OCI-M1 (cell line): ENCODE measurements around the gene TBC1D23.
"Not testable (repeated sequence)": the region's sequence is repeated elsewhere in the genome, so short reads cannot be mapped to it uniquely, and the experiment has no call there.

Source experiments
- DNase-seq: peaks from one replicate; lab custom pipeline; 2025; lab: John Stamatoyannopoulos, UW

Gene TBC1D23

DNA sequence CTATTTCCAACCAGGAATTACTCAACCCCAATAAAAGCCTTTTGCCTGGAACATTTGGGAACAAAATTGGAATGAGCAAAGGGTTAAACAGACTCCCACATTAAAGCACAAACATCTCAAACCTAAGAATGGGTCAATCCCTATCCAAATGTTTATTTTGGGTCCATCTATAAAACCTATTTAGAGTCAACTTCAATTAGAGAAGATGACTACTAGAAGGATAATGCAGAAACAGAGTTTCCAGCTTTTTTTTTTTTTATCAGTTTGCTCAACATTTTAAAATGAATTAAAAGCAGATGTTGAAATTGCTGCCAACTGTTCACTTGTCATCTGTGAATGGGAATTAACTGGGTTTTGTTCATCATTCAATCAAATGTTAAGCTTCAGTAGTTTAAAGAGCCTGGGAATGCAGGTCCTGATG, 4.1 kb upstream of the TBC1D23 start:
- no peak for DNase-seq

DNA sequence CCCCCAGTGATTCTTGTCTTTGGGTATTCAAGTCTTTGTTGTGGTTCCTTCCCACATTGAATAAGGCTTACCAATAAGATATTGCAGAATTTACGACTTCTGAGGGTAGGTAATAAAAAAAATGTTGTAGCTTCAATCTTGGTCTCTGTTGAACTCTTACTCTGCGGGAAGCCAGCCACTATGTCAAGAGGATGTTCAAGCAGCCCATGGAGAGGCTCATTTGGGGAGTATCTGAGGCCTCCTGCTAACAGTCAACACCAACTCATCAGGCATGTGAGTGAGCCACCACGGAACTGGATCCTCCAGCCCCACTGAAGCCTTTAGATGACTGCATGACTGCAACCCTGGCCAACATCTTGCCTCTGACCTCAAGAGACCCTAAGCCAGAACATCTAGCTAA, 3.2 kb upstream of the TBC1D23 start:
- DNase-seq = no peak

DNA sequence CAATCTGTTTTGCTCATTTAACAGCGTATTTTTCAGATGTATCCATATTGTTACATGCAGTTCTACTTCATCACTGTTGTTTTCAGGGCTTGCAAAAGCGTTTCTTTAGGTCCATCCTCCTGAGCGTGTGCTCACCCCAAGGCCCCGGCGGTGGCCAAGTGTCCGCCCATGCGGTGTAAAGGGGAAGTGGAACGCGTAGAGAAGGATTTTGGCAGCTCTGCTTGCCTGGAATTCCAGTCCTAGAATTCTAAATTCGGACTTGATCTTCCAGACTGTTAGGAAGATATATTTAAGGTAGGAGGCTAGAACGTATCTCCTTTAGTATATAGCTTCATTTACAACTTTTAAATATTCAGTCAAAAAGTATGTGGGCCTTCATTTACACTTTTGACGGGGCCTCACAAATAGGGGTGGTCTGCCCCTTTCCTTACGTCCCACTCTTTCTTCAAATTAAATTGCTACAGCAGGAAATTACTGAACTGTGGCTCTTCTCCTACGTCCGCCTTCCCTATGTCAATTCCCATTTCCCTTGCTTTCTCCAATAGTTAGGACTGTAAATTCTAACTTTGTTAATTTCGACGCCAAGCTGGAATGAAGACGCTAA, 609 bp upstream of the TBC1D23 start:
- DNase-seq = peak; percentile 48

DNA sequence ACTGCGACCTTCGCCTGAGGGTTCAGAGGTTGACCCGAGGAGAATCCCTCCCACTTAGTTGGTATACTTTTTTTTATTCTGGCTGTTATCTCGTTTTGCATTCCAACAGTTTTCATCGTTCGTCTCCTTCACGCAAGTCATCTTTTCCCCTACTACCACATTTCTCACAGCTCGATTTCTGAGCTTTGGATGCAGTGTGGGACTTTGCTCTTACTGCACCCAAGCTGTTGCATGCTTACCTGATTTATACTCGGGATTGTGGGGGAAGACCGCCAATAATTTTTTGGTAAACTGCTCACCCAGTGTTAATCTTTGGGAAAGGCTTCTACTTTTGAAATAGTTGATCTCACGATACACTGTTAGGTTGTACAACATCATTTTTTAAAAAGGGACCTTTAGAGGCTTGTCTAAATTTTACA, 702 bp downstream of the TBC1D23 start:
- DNase-seq = no peak

DNA sequence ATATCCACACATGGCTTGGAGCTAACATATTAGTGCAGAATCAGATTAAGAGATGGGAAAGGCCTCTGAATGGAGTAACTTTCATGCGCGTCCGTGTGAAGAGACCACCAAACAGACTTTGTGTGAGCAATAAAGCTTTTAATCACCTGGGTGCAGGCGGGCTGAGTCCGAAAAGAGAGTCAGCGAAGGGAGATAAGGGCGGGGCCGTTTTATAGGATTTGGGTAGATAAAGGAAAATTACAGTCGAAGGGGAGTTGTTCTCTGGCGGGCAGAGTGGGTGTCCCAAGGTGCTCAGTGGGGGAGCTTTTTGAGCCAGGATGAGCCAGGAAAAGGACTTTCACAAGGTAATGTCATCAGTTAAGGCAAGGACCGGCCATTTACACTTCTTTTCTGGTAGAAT, 2.1 kb downstream of the TBC1D23 start:
- DNase-seq = peak; percentile 72

DNA sequence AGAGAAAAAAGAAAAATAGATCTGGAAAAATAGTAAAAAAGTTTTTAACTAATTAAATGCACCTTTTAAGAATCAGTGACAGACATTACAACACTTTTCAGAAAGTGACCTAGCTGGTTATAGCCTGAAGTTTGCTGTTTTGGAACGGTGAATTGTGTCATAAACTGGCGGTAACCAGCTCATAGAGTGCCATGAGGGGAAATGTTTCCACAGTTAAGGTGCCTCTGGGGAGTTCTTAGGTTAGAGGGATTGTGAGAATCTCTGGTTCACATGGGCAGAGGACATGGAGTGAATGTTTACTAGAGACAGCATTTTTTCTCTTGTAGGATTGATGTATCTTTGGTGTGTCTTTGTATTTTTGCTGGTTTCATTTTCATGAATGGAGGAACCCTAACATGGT, 2.8 kb downstream of the TBC1D23 start:
- DNase-seq = peak; percentile 70

DNA sequence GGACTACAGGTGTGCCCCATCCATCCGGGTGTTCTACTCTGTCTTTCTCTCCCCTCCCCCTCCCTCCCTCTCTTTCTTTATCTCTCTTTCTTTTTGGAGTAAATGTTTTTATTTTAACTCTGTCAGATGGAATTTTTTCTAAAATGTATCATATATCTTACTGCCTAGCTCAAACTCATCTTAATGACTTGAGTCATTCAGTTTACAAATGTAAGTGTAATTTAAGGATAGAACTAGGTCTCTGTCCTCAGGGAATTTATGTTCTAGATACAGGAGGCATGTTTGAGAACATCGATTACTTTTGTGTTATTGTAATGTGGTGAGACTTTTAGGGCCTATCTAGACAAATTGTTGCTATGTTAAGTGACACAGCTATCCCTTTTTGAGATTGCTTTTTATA, 3.5 kb downstream of the TBC1D23 start:
- no peak for DNase-seq

DNA sequence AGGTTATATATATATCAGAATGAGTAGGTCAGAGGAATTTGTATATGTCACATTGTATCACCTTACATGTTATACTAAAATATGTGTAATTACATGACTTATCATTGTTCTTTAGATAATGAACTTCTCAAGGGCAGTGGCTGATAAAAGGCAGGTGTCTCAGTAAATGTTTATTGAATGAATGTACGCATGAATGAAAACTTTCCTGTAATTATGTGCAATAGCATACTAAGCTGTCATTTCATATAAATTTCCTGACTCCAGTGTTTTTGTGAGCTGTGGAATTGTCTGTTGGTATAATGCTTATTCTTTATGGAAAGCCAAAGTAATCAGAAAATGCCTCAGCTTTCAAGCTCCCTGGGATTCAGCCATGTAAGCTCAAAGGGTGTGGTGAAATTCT, 4.2 kb downstream of the TBC1D23 start:
- no peak for DNase-seq

DNA sequence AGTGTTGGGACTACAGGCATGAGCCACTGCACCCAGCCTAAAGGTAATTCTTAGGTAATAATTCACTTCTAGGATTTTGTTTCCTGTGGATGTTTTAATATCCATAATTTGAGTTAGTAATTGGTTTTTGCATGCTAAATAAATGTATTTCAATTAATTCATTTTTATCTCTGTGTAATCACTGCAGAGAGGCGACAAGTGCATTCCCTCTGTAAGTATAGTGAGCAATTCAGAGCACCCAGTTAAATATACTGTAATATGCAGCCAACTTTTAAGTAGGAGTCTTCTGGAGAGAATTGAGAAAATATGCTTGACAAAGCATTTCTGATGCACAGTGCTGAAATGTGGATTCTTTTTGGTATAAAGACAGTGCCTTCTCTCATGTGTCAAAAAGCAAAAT, 5.7 kb downstream of the TBC1D23 start:
- DNase-seq = no peak

DNA sequence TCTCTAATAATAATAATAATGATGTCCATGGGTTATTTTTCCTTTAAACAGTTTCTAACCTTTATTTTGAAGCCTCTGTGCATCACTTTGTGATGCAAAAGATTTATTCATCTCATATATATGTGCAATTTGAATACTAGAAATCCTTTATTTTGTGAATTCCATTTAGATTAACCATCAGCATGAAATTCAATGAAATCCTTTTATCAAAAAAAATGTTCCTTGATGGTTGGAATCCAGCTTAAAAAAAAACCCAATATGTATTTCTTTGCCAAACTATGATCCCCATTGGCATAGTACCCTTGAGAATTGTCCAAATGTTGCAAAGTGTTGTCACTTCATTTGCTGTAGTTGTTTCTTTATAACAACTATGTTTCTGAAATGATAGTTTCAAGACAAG, 7.4 kb downstream of the TBC1D23 start:
- DNase-seq = no peak

DNA sequence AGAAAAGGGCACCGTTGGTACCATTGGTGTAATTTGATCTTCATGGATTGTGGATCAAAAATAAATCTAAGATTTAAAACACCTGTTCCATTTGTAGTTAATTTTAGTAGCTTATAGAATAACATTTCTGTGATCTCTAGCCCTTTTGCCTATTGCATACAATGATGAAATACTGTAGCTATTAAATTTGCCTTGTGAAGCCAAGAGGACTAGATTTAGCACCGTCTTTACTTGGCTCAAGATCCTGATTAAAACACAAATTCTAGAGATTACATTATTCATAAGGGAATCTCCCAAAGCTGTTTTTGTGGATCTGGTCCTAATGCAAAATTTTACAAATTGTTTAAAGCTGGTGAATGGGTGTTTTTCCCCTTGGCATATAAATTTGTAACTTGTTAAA, 8.2 kb downstream of the TBC1D23 start:
- DNase-seq = no peak

DNA sequence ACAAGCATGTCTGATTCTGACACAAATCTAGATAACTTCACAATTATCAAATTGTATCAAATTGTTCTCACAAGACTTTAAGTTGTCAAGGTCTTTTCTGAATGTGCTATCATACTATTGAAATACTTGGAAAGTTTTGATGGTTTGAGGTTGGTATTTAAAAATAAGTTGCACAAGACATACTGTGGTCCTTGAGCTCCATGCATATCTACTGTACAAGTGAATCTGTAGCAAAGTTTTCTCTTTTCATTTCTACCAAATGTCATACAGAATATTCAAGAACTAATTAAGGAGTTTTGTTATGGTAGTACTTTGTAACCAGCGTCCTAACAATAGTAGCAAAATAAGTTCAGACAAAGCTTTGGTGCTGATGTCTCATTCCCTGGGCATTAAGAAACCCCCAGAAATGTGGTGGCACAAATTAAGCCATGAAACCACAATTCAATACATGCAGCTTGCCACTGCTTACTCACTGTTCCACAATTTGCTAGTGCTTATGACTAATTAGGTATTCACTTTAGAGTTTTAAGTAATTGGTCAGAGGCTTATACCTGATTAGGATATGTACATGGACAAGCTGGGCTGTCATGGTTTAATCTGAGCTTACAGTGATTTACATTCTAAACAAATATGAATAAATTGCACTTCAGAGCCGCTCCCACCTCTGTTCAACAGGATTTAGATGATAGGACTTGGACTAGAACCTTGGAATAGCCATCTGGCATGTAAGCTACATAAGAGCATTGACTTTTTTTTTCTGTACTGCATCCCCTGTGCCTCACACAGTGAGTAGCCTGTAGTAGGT, 8.8 kb downstream of the TBC1D23 start:
- peak; percentile 49 for DNase-seq

DNA sequence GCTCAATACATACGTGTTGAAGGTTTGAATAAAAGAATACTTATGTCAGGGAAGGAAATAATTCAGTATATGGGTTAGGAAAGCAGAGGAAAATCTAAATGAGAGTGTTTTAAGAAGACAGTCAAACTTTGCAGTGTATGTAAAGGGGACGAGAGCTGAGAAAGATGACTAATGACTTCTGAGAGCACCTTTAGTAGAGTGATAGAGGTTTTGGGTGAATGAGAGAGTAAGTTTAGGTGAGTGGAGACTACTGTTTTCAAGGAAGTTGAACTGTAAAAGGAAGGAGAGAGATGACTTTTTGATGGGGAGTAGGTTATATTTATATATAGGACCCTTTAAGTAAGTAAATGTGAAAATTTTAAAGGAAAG, 9.4 kb downstream of the TBC1D23 start:
- no peak for DNase-seq

DNA sequence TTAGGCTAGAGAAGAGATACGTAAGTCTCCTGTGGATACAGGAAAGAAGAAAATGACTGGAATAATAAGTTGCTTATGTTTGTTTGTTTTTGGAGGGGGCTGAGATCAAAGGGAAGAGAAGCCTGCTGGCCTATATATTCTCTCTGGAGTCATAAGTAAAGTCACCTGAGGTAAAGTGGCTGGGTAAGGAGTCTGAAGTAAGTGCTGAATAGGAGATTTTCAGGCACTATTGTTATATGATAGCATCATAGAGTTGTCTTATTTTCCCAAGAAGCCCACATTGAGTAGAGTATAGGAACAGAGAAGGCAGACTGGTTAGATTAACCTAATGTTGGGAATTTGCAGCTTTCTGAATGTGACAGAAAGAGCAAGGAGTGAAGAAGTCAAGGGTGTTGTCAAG, 10.7 kb downstream of the TBC1D23 start:
- DNase-seq = no peak

DNA sequence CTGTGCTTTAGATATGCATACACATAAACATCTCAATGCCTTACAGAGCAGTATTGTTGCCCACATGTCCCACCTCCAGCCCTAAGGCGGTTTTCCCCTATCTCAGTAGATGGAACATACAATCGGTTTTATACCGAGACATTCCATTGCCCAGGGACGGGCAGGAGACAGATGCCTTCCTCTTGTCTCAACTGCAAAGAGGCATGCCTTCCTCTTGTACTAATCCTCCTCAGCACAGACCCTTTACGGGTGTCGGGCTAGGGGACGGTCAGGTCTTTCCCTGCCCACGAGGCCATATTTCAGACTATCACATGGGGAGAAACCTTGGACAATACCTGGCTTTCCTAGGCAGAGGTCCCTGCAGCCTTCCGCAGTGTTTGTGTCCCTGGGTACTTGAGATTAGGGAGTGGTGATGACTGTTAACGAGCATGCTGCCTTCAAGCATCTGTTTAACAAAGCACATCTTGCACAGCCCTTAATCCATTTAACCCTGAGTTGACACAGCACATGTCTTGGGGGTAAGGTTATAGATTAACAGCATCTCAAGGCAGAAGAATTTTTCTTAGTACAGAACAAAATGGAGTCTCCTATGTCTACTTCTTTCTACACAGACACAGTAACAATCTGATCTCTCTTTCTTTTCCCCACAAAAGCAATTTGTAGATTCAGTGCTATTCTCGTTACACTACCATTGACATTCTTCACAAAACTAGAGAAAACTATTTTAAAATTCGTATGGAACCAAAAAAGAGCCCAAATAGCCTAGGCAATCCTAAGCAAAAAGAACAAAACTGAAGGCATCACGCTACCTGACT, 12.2 kb downstream of the TBC1D23 start:
- not testable (repeated sequence) for DNase-seq

DNA sequence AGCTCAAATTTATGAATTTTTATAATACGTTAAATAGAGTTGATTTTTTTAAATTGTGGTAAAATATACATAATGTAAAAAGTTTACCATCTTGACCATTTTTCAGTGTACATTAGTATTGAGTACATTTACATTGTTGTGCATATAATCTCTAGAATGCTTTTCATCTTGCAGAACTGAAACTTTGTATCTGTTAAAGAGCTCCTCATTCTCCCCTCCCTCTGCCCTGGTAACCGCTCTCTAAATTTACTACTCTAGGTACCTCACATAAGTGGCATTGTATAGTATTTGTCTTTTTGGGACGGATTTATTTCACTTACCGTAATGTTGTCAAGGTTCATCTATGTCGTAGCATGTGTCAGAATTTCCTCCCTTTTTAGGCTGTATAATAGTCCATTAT, 13.6 kb downstream of the TBC1D23 start:
- peak; percentile 17 for DNase-seq

DNA sequence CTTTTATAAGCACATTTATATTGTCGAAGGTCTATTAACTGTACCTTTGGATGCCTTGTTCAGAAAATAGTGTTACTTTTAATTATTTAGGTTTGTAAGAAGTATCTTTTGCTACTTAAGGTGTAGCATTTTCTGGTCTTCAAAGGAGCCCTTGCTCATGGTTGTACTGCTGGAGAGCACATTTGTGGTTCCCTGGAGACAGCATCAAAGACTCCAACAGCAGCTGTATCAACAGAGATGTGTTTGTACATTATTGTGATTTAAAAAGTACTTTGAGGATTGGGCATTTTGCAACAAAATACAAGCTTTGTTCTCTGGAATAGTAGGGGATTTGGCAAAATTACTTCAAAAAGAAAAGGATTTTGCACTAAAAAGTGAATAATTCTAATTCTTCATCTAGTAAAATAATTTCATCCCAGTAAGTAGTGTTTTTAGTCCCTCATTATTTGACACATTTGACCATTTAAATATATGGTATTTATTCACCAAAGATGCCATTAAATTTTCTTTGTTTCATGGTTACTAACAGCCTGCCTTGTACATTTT, 16.5 kb downstream of the TBC1D23 start:
- DNase-seq = peak; percentile 16

DNA sequence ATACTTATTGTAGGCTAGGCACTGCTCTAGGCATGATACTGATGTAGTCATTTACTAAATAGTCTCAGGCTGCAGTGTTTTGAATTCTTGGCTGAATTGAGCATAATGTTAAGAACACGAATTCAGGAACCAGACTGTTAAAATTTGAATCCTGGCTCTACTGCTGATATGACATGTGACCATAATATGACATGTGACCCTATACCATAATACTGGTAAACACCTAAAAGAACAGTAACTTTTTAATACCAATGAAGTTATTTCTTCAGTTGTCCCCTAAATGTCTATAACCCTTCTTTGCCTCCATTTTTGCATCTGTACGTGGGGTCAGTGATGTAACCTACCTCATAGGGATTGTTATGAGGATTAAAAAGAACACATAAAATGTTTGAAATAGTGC, 18.1 kb downstream of the TBC1D23 start:
- DNase-seq = no peak

DNA sequence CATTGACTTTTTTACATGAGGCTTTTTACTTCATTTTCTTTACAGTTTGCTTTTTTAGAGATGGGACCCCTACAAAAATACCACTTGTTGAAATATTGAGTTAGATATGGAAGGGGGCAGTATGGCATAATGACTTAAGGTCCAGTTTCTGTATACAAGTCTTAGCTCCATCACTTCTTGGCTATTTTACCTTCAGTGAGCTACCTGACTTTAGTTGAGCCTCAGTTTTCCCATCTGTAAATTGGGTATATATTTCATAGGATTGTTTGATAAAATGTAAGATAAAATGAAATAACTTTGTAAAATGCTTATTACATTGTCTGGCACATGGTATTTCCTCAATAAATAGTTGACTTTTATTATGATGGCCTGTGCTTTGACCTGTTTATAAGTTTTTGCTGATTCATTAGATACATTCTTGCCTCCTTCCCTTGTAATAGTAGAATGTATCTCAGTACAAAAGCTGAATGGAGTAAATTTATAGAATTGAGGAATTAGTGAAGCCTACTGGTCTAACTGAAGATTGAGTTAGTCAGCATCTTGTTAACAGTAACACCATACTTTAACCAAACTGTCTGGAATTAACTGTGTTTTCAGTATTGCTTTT, 27.6 kb downstream of the TBC1D23 start:
- peak; percentile 28 for DNase-seq

DNA sequence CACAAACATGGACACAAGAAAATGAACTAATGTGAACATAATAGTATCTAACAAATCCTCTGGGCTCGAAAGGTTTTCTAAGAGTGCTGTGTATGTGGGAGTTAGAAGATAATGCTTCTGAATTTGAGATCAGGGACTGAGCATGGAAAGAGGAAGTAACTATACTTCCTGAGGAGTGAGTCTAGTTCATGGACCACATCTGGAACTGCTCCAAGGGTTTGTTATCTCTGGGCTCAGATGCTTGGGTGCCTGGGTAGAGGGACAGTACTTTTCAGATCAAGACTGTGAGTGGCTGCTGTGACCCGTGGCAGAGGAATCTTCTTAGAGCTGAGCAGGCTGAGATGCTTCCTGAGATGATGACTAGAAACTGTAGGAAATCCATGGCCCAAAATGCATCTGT, 28.5 kb downstream of the TBC1D23 start:
- peak; percentile 99 for DNase-seq

DNA sequence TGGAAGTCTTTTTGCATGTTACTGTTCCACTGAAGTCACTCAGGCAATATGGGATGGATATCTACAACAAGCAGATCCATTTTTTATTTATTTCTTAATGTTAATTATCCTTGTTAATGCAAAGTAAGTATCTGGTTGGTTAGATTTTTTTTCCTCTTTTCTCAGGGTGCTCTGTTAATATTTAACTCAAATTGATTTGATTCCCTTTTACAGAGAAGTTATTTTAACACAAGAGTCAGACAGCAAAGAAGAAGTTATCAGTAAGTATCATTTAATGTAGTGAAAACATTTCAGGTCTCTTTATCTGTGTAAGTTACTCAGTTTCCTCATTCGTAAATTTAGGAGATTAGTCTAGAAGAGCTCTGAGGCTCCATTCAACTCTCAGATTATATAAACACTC, 34.3 kb downstream of the TBC1D23 start:
- no peak for DNase-seq

DNA sequence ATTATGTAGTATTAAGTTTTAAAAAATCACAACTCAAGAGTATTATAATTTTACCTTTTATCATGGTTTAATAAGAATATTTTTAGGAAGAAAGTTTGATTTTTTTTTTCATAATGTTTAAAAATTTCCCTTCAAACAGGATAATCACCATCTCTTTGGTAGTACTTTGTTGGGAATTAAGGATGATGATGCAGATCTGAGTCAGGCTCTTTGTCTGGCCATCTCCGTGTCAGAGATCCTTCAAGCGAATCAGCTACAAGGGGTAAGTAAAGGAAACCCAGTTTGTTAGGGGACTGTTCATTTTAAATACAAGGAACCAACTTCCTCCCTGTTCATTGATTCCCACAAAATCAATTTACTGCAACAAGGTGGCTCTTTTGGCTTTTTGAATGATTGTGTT, 37.0 kb downstream of the TBC1D23 start:
- no peak for DNase-seq
